HG02623 (cell line): ENCODE measurements around the gene SNCB.

Experiments
- ATAC-seq: cut with Tn5 transposase; IDR thresholded peaks from one replicate; pipeline ENCODE4 v1.9.1; 2021; ENCODE audit warnings: moderate library complexity; ENCODE audit not compliant: unreplicated experiment

Gene SNCB

GRCh38 chr5:176625512-176625911, 4.8 kb downstream of the SNCB start:
- ATAC-seq: no peak

- no peak for ATAC-seq
Observed at GRCh38 chr5:176624938-176625337, 5.4 kb downstream of the SNCB start.

- ATAC-seq: no peak
Observed at GRCh38 chr5:176624142-176624541, 6.2 kb downstream of the SNCB start.

- no peak for ATAC-seq
Observed at GRCh38 chr5:176621661-176622079, 8.7 kb downstream of the SNCB start.

- no peak for ATAC-seq
Observed at GRCh38 chr5:176620333-176620981, 9.9 kb downstream of the SNCB start.

GRCh38 chr5:176619569-176620332, 10.6 kb downstream of the SNCB start:
- ATAC-seq: no peak

GRCh38 chr5:176619203-176619568, 11.1 kb downstream of the SNCB start:
- ATAC-seq: peak; percentile 53

GRCh38 chr5:176618783-176619182, 11.6 kb downstream of the SNCB start:
- ATAC-seq: no peak

- no peak for ATAC-seq
Observed at GRCh38 chr5:176616511-176616910, 13.8 kb downstream of the SNCB start.

- ATAC-seq: no peak
Observed at GRCh38 chr5:176614805-176615478, 15.4 kb downstream of the SNCB start.

- ATAC-seq: no peak
Observed at GRCh38 chr5:176612855-176613254, 17.5 kb downstream of the SNCB start.

GRCh38 chr5:176612008-176612407, 18.3 kb downstream of the SNCB start:
- no peak for ATAC-seq

- no peak for ATAC-seq
Observed at GRCh38 chr5:176611435-176611834, 18.9 kb downstream of the SNCB start.

- peak; percentile 13 for ATAC-seq
Observed at GRCh38 chr5:176610435-176610773, 19.9 kb downstream of the SNCB start.

- peak; percentile 75 for ATAC-seq
Observed at GRCh38 chr5:176609724-176610434, 20.5 kb downstream of the SNCB start, which contains the start of gene GPRIN1. Gene GPRIN1 (minus strand): TSS chr5:176610156. CDS start chr5:176599834, 10,322 bp downstream.

GRCh38 chr5:176608937-176609723, 21.2 kb downstream of the SNCB start:
- peak; percentile 9 for ATAC-seq

- ATAC-seq: no peak
Observed at GRCh38 chr5:176608142-176608705, 22.1 kb downstream of the SNCB start.

GRCh38 chr5:176606875-176607274, 23.5 kb downstream of the SNCB start:
- ATAC-seq: no peak

GRCh38 chr5:176606032-176606431, 24.3 kb downstream of the SNCB start:
- no peak for ATAC-seq

- ATAC-seq: no peak
Observed at GRCh38 chr5:176603091-176603490, 27.2 kb downstream of the SNCB start.
